ENCODE results near the gene ODF4.

ODF4 gene

DNA sequence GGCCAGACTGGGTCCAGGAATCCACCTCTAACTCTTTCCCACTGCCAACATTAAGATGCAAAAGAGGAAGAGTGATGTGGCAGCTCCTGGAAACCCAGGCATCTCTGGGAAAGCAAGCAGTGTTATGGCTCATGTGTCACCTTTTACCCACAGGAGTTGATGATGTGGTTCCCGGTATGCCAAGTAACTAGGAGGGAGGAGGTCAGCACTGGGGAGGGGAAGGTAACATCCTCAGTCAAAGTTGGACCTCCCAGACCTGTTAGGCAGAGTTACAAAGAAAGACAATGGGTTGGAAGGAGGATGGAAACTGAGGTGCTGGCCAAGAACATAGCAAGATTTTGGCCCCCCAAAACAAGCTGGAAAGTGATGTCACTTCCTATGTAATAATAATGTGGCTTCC, 25.5 kb downstream of the ODF4 start:
- 73% methylated on average over 1 of the region's 1 CpG for WGBS
- Histone ChIP-seq H2AFZ (ENCODE audit: low read depth, low read length) (no peak overlapping the region), H3K9ac (ENCODE audit: low read length) (no peak overlapping the region), H3K4me3 (ENCODE audit: insufficient read depth in 1 of 2, low read depth in 1 of 2, low read length in 2 of 2) (no peak overlapping the region), H3K27me3 (ENCODE audit: control insufficient read depth in 1 of 2, insufficient read depth in 1 of 2, low read length in 2 of 2) (no peaks in the 10 kb centered on the region), H3K27ac (ENCODE audit: low read length, poor library complexity, severe bottlenecking) (no peak overlapping the region), H3K4me2 (ENCODE audit: low read length, poor library complexity, severe bottlenecking) (no peak overlapping the region), H3K14ac (ENCODE audit: low read length in 2 of 2) (no peak overlapping the region), H2BK15ac (ENCODE audit: low read depth, poor library complexity, severe bottlenecking) (no peak overlapping the region), H3K4ac (ENCODE audit: low read depth in 1 of 2, low read length in 2 of 2) (no peak overlapping the region), H3K18ac (ENCODE audit: low read depth in 1 of 2, low read length in 2 of 2) (no peak overlapping the region), H2BK120ac (ENCODE audit: low read depth, low read length) (no peak overlapping the region), H3K23ac (ENCODE audit: low read length in 2 of 2) (no peak overlapping the region), H2BK5ac (ENCODE audit: low read depth, low read length, poor library complexity, severe bottlenecking) (no peak overlapping the region), H4K91ac (ENCODE audit: low read length) (no peak overlapping the region), H2AK5ac (ENCODE audit: low read length, severe bottlenecking) (peak overlapping the region; percentile 97), H3K4me1 (ENCODE audit: control insufficient read depth, insufficient read depth, low read depth, low read length) (peaks cover 15% of the 10 kb centered on the region), H3K9me3 (ENCODE audit: control insufficient read depth, low read length) (no peaks in the 10 kb centered on the region), H2BK12ac (ENCODE audit: low read length in 2 of 2) (peak overlapping the region; percentile 15 to 68), H3K79me1 (replicated peaks; ENCODE audit: low read length, poor library complexity, severe bottlenecking) (peaks cover 3% of the 10 kb centered on the region), H4K8ac (ENCODE audit: low read length) (no peak overlapping the region), H3K36me3 (ENCODE audit: control insufficient read depth in 1 of 2, insufficient read depth in 2 of 2, low read depth in 1 of 2, low read length in 2 of 2) (peaks cover 16 to 26% of the 10 kb centered on the region in 2 experiments)
- DNase-seq: no peak

DNA sequence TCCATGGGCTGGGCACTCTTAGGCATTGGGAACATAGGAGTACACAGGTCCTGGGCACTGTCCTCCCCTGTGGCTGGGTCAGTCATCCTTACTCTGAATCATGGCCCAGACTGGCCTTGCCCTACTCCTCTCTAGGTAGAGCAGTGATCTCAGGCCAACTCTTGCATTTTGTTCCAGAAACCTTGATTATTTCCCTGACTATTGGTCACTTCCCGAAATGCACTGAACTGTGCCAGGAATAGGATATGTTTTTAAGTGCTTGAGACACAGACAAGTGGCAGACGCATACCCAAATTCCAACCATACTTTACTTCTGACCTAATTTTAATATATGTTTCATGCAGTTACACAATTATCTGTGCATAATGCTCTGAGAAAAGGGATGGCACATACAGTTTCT, 26.6 kb downstream of the ODF4 start:
- Histone ChIP-seq H3K4me3 (ENCODE audit: insufficient read depth in 1 of 2, low read depth in 1 of 2, low read length in 2 of 2) (no peak overlapping the region), H2BK12ac (ENCODE audit: low read length in 2 of 2) (no peak overlapping the region), H2BK5ac (ENCODE audit: low read depth, low read length, poor library complexity, severe bottlenecking) (no peak overlapping the region), H3K79me1 (replicated peaks; ENCODE audit: low read length, poor library complexity, severe bottlenecking) (peaks cover 3% of the 10 kb centered on the region), H3K23ac (ENCODE audit: low read length in 2 of 2) (no peak overlapping the region), H3K4me2 (ENCODE audit: low read length, poor library complexity, severe bottlenecking) (no peak overlapping the region), H3K36me3 (ENCODE audit: control insufficient read depth in 1 of 2, insufficient read depth in 2 of 2, low read depth in 1 of 2, low read length in 2 of 2) (peaks cover 16 to 30% of the 10 kb centered on the region in 2 experiments), H3K4ac (ENCODE audit: low read depth in 1 of 2, low read length in 2 of 2) (no peak overlapping the region), H3K9ac (ENCODE audit: low read length) (no peak overlapping the region), H2BK120ac (ENCODE audit: low read depth, low read length) (no peak overlapping the region), H2AK5ac (ENCODE audit: low read length, severe bottlenecking) (no peak overlapping the region), H3K27ac (ENCODE audit: low read length, poor library complexity, severe bottlenecking) (peak overlapping the region; percentile 81), H2AFZ (ENCODE audit: low read depth, low read length) (no peak overlapping the region), H2BK15ac (ENCODE audit: low read depth, poor library complexity, severe bottlenecking) (no peak overlapping the region), H3K4me1 (ENCODE audit: control insufficient read depth, insufficient read depth, low read depth, low read length) (peaks cover 15% of the 10 kb centered on the region), H3K9me3 (ENCODE audit: control insufficient read depth, low read length) (no peaks in the 10 kb centered on the region), H3K27me3 (ENCODE audit: control insufficient read depth in 1 of 2, insufficient read depth in 1 of 2, low read length in 2 of 2) (no peaks in the 10 kb centered on the region), H4K91ac (ENCODE audit: low read length) (no peak overlapping the region), H4K8ac (ENCODE audit: low read length) (no peak overlapping the region), H3K14ac (ENCODE audit: low read length in 2 of 2) (no peak overlapping the region), H3K18ac (ENCODE audit: low read depth in 1 of 2, low read length in 2 of 2) (no peak overlapping the region)
- DNase-seq: peak; percentile 83
- WGBS: 14% methylated on average over 1 of the region's 2 CpGs

DNA sequence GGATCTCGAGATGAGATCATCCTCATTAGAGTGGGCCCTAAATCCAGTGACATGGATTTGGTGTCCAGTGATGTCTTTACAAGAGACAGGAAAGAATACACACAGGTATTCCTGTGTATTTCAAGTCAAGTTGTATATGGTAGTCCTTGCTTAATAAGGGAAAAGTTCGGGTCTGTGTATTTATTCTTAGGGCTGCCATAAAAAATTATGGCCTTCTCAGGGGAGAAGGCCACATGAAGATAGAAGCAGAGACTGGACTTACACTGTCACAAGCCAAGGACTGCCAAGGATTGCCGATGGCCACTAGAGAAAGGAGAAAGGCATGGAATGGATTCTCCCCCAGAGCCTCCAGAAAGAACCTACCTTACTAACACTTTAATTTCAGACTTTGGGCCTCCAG, 28.6 kb downstream of the ODF4 start:
- Histone ChIP-seq H2BK15ac (ENCODE audit: low read depth, poor library complexity, severe bottlenecking) (no peak overlapping the region), H3K4me2 (ENCODE audit: low read length, poor library complexity, severe bottlenecking) (no peak overlapping the region), H3K9me3 (ENCODE audit: control insufficient read depth, low read length) (no peaks in the 10 kb centered on the region), H3K9ac (ENCODE audit: low read length) (no peak overlapping the region), H3K4me1 (ENCODE audit: control insufficient read depth, insufficient read depth, low read depth, low read length) (peaks cover 12% of the 10 kb centered on the region), H3K23ac (ENCODE audit: low read length in 2 of 2) (no peak overlapping the region), H2BK12ac (ENCODE audit: low read length in 2 of 2) (no peak overlapping the region), H3K36me3 (ENCODE audit: control insufficient read depth in 1 of 2, insufficient read depth in 2 of 2, low read depth in 1 of 2, low read length in 2 of 2) (peaks cover 16 to 41% of the 10 kb centered on the region in 2 experiments), H3K27me3 (ENCODE audit: control insufficient read depth in 1 of 2, insufficient read depth in 1 of 2, low read length in 2 of 2) (no peaks in the 10 kb centered on the region), H3K18ac (ENCODE audit: low read depth in 1 of 2, low read length in 2 of 2) (no peak overlapping the region), H3K79me1 (replicated peaks; ENCODE audit: low read length, poor library complexity, severe bottlenecking) (peaks cover 7% of the 10 kb centered on the region), H3K27ac (ENCODE audit: low read length, poor library complexity, severe bottlenecking) (no peak overlapping the region), H4K8ac (ENCODE audit: low read length) (no peak overlapping the region), H4K91ac (ENCODE audit: low read length) (no peak overlapping the region), H3K4me3 (ENCODE audit: insufficient read depth in 1 of 2, low read depth in 1 of 2, low read length in 2 of 2) (no peak overlapping the region), H2BK5ac (ENCODE audit: low read depth, low read length, poor library complexity, severe bottlenecking) (no peak overlapping the region), H2BK120ac (ENCODE audit: low read depth, low read length) (no peak overlapping the region), H3K4ac (ENCODE audit: low read depth in 1 of 2, low read length in 2 of 2) (no peak overlapping the region), H2AK5ac (ENCODE audit: low read length, severe bottlenecking) (no peak overlapping the region), H3K14ac (ENCODE audit: low read length in 2 of 2) (no peak overlapping the region), H2AFZ (ENCODE audit: low read depth, low read length) (no peak overlapping the region)
- no peak for DNase-seq
- WGBS: 91% methylated on average over 3 of the region's 3 CpGs

DNA sequence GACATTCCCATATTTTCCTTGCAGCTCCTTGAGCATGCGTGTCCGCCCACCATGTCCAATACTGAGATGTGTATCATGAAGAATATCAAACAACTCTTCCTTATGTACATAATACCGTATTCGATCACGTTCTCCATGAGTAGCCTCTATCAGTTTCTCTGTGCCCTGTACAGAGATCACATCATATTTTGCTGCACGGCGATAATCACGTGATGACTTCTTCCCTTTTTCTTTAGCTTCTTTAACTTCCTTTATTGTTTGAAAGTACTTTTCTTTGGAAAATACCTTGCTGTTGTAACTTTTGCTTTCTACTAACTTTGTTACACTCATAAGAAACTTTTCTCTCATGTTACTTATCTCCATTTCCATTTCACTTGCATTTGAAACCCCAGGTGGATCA, 30.3 kb downstream of the ODF4 start:
- no peak overlapping the region for H3K4ac ChIP-seq (ENCODE audit: low read depth in 1 of 2, low read length in 2 of 2)
- no peak overlapping the region for H3K14ac ChIP-seq (ENCODE audit: low read length in 2 of 2)
- WGBS: 97% methylated on average over 8 of the region's 8 CpGs
- H2AFZ ChIP-seq (ENCODE audit: low read depth, low read length): no peak overlapping the region
- H3K9me3 ChIP-seq (ENCODE audit: control insufficient read depth, low read length): no peaks in the 10 kb centered on the region
- H3K9ac ChIP-seq (ENCODE audit: low read length): no peak overlapping the region
- H3K23ac ChIP-seq (ENCODE audit: low read length in 2 of 2): no peak overlapping the region
- DNase-seq: no peak
- H2AK5ac ChIP-seq (ENCODE audit: low read length, severe bottlenecking): no peak overlapping the region
- H4K8ac ChIP-seq (ENCODE audit: low read length): no peak overlapping the region
- H3K4me2 ChIP-seq (ENCODE audit: low read length, poor library complexity, severe bottlenecking): no peak overlapping the region
- no peak overlapping the region for H2BK12ac ChIP-seq (ENCODE audit: low read length in 2 of 2)
- peaks cover 13 to 36% of the 10 kb centered on the region in 2 experiments for H3K36me3 ChIP-seq (ENCODE audit: control insufficient read depth in 1 of 2, insufficient read depth in 2 of 2, low read depth in 1 of 2, low read length in 2 of 2)
- no peak overlapping the region for H3K18ac ChIP-seq (ENCODE audit: low read depth in 1 of 2, low read length in 2 of 2)
- peaks cover 4% of the 10 kb centered on the region for H3K79me1 ChIP-seq (replicated peaks; ENCODE audit: low read length, poor library complexity, severe bottlenecking)
- no peak overlapping the region for H2BK5ac ChIP-seq (ENCODE audit: low read depth, low read length, poor library complexity, severe bottlenecking)
- H2BK15ac ChIP-seq (ENCODE audit: low read depth, poor library complexity, severe bottlenecking): no peak overlapping the region
- no peak overlapping the region for H3K4me3 ChIP-seq (ENCODE audit: insufficient read depth in 1 of 2, low read depth in 1 of 2, low read length in 2 of 2)
- no peaks in the 10 kb centered on the region for H3K27me3 ChIP-seq (ENCODE audit: control insufficient read depth in 1 of 2, insufficient read depth in 1 of 2, low read length in 2 of 2)
- peaks cover 12% of the 10 kb centered on the region for H3K4me1 ChIP-seq (ENCODE audit: control insufficient read depth, insufficient read depth, low read depth, low read length)
- no peak overlapping the region for H2BK120ac ChIP-seq (ENCODE audit: low read depth, low read length)
- no peak overlapping the region for H3K27ac ChIP-seq (ENCODE audit: low read length, poor library complexity, severe bottlenecking)
- no peak overlapping the region for H4K91ac ChIP-seq (ENCODE audit: low read length)
